AG20443 (cell line): Measurements from ENCODE around the gene MTMR10.

Experiments
- DNase-seq: peaks from one replicate; pipeline ENCODE4 v3.0.0; 2012; ENCODE audit warnings: low spot score, mixed read lengths

MTMR10 gene

GRCh38 chr15:30921106-30921505 is 70.3 kb downstream of the MTMR10 start:
- DNase-seq, result no peak

- DNase-seq, result no peak
Measured at GRCh38 chr15:30919877-30920550, 71.4 kb downstream of the MTMR10 start.

- DNase-seq, result no peak
Measured at GRCh38 chr15:30918366-30918765, 73.1 kb downstream of the MTMR10 start.

GRCh38 chr15:30917675-30918074 is 73.8 kb downstream of the MTMR10 start:
- no peak for DNase-seq

- no peak for DNase-seq
Measured at GRCh38 chr15:30917013-30917412, 74.4 kb downstream of the MTMR10 start.

- no peak for DNase-seq
Measured at GRCh38 chr15:30913761-30914160, 77.7 kb downstream of the MTMR10 start.

- no peak for DNase-seq
Measured at GRCh38 chr15:30906366-30906765, 85.1 kb downstream of the MTMR10 start.

GRCh38 chr15:30905821-30906220 is 85.6 kb downstream of the MTMR10 start:
- DNase-seq, result no peak

- no peak for DNase-seq
Measured at GRCh38 chr15:30904812-30905211, 86.6 kb downstream of the MTMR10 start.

GRCh38 chr15:30903497-30904187 is 87.8 kb downstream of the MTMR10 start, which contains the start of gene FAN1:
Gene FAN1 (plus strand): TSS chr15:30903915. CDS start chr15:30904664, 749 bp downstream.
- DNase-seq, result peak; percentile 94

- no peak for DNase-seq
Measured at GRCh38 chr15:30901889-30902288, 89.5 kb downstream of the MTMR10 start.

GRCh38 chr15:30896211-30896606 is 95.2 kb downstream of the MTMR10 start:
- no peak for DNase-seq

- DNase-seq, result no peak
Measured at GRCh38 chr15:30895461-30896210, 95.8 kb downstream of the MTMR10 start.

- DNase-seq, result no peak
Measured at GRCh38 chr15:30889196-30889595, 102.2 kb downstream of the MTMR10 start.
